ENCODE data around the gene WNT6.

The WNT6 gene

DNA sequence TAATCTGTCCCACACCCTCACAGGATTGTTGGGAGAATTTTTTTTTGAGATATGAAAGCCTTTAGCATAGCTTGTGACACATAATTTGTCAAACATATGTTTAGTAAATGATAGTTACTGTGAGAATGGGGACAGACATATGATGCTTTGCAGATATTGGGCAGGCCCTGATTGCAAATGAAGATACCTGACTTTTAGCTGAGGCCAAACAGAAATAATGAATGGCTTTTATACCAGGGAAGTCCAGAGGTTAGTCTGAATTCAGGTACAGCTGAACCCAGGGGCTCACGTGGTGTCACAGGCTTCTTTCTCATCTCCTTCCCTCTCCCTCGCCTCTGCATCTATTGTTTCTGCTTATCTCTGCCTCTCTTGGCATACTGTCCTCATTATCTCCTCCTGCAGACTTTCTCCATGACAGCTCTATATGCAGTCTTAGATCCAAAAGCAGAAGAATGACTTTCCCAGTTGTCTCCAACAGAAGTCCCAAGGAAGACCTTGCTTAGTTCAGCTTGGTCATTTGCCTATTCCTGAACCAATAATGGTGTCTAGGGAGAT, 16.2 kb downstream of the WNT6 start:
- TF ChIP-seq GATA2 (IDR thresholded peaks at IDR 0.05; ENCODE audit: low read depth, low read length) (peak; percentile 87), GATA3 (IDR thresholded peaks at IDR 0.05; ENCODE audit: low read depth, low read length) (no peak; the same call in 1 of the 2 replicates)

- no peak for TF ChIP-seq GATA3 (IDR thresholded peaks at IDR 0.05; ENCODE audit: low read depth, low read length)
- peak; percentile 28; the same call in 1 of the 2 replicates for TF ChIP-seq GATA2 (IDR thresholded peaks at IDR 0.05; ENCODE audit: low read depth, low read length)
Measured at GRCh38 chr2:218876562-218877219, 17.1 kb downstream of the WNT6 start.

DNA sequence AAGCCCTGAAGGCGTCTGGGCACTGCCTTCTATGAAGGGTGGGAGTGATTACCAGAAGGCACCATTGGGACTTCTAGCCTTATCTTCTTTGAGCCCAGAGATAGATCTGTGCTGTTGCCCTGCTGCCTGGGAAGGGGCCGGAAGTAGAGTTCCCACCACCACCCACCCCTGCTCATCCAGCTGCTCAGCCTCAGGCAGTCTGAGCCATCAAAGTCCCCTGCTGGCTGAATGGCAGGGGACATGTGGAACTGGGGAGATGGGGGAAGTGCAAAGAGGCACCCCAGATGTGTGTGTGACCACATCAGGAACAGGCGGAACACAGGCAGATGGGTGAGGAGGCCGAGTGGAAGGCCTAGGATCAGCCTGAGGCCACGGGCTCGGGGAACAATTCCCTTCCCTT, 17.7 kb downstream of the WNT6 start:
- TF ChIP-seq GATA2 (IDR thresholded peaks at IDR 0.05; ENCODE audit: low read depth, low read length) (0 out of 2 replicates have a peak, but pooled peaks have one; percentile 20), GATA3 (IDR thresholded peaks at IDR 0.05; ENCODE audit: low read depth, low read length) (no peak)

DNA sequence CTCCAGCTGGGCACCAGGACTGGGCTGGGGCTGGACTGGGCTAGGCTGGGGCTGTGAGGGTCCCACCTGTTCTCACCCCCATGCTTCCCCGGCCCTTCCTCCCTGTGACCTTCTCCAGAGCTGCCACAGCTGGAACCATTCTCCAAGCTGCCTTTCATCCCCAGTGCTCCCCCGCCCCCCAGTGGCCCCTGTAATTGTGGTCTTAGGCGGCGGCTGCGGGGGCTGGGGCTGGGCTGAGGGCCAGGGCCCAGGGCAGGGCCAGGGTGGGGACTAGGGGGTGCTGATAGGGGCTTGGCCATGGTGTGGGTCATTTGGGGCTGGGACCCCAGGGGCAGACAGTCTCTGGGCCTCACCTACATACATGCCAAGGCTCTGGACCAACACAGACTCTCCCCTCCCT, 18.3 kb downstream of the WNT6 start:
- TF ChIP-seq GATA3 (IDR thresholded peaks at IDR 0.05; ENCODE audit: low read depth, low read length), result no peak
- TF ChIP-seq GATA2 (IDR thresholded peaks at IDR 0.05; ENCODE audit: low read depth, low read length), result no peak

DNA sequence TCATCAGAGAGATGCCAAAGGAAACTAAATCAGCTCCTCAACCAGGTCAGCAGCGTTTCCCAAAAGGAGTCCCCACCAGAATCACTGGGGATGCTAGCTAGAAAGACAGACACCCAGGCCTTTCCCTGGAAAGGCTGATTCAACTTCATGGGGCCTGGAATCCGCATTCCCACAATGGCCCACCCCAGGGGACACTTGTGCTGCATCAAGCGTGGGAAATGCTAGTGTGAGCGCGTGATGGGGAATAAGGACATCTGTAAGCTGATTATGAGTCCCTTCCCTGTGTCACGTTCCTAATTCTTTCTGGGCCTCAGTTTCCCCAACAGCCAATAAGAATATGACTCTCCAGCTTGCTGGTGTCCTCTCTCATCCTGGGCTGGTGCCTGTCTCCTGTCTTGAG, 18.9 kb downstream of the WNT6 start:
- TF ChIP-seq GATA2 (IDR thresholded peaks at IDR 0.05; ENCODE audit: low read depth, low read length), result no peak
- no peak for TF ChIP-seq GATA3 (IDR thresholded peaks at IDR 0.05; ENCODE audit: low read depth, low read length)

- TF ChIP-seq GATA3 (IDR thresholded peaks at IDR 0.05; ENCODE audit: low read depth, low read length) (no peak), GATA2 (IDR thresholded peaks at IDR 0.05; ENCODE audit: low read depth, low read length) (no peak)
Measured at GRCh38 chr2:218878926-218879761, 19.5 kb downstream of the WNT6 start.

DNA sequence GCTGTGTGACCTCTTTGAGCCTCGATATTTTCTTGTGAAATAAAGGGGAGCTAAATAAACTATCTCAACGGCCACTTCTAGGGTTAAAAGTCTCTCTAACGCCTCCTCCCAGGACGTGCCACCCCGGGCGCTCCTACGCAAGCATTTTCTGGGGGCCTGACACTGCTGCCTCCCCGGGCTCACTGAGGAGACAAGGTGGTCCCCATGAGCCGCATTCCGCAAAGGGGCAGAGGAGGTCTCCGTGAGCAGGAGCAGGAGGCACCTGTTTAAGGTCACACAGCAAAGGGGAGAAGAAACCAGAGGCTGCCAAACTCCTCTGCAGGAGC, 20.1 kb downstream of the WNT6 start:
- no peak for TF ChIP-seq GATA3 (IDR thresholded peaks at IDR 0.05; ENCODE audit: low read depth, low read length)
- TF ChIP-seq GATA2 (IDR thresholded peaks at IDR 0.05; ENCODE audit: low read depth, low read length), result no peak

- no peak for TF ChIP-seq GATA2 (IDR thresholded peaks at IDR 0.05; ENCODE audit: low read depth, low read length)
- no peak for TF ChIP-seq GATA3 (IDR thresholded peaks at IDR 0.05; ENCODE audit: low read depth, low read length)
Measured at GRCh38 chr2:218880102-218880858, 20.7 kb downstream of the WNT6 start, which contains the start of gene WNT10A. Gene WNT10A (plus strand): TSS chr2:218880852. CDS start chr2:218880996, 144 bp downstream.

- no peak for TF ChIP-seq GATA3 (IDR thresholded peaks at IDR 0.05; ENCODE audit: low read depth, low read length)
- TF ChIP-seq GATA2 (IDR thresholded peaks at IDR 0.05; ENCODE audit: low read depth, low read length), result no peak
Measured at GRCh38 chr2:218880859-218881594, 21.4 kb downstream of the WNT6 start.

- TF ChIP-seq GATA2 (IDR thresholded peaks at IDR 0.05; ENCODE audit: low read depth, low read length) (no peak), GATA3 (IDR thresholded peaks at IDR 0.05; ENCODE audit: low read depth, low read length) (no peak)
Measured at GRCh38 chr2:218881744-218882460, 22.3 kb downstream of the WNT6 start.

DNA sequence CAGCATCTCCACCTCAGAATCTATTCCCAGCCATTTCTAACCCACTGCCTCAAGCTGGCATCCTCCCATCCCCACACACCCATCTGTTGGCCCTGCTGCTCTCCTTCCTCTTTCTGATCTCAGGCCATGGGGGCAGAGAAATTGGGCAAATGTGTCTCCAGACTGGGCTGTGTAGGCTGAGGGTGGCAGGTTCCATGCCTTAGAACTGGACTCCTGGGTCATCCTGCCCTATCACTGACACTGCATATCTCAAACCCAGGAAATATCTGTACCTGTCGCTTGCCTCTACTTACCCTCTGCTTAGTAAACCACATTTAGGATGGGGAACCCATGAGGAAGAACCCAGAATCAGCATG, 22.8 kb downstream of the WNT6 start:
- TF ChIP-seq GATA2 (IDR thresholded peaks at IDR 0.05; ENCODE audit: low read depth, low read length), result no peak

- TF ChIP-seq GATA3 (IDR thresholded peaks at IDR 0.05; ENCODE audit: low read depth, low read length), result no peak
- TF ChIP-seq GATA2 (IDR thresholded peaks at IDR 0.05; ENCODE audit: low read depth, low read length), result no peak
Measured at GRCh38 chr2:218882866-218883366, 23.3 kb downstream of the WNT6 start.

Data from SH-SY5Y (cell line).